H1 (cell line): Measurements from ENCODE around the gene DHX38. TPM values are rescaled to one million over a fixed set of nuclear protein-coding genes. Genes with fewer than 3 reads are reported as not detected.

Source experiments
- polyA plus RNA-seq, 7 experiments: library from polyadenylated mRNA; depleted of rRNA in 3 of 7; stranded (reverse) in 5 of 7; unstranded in 2 of 7; fragments of >200 nt in 5 of 7; fragments of 200-250 nt in 2 of 7; gene quantifications; 1 replicate in 5 of 7; 2 replicates in 1 of 7; 4 replicates in 1 of 7; pipeline versions ENCODE4 v1.2.1 to v1.2.3, GENCODE V29; 2011 to 2013; ENCODE audit warnings: missing spikeins in 2 of 7, mixed read lengths in 2 of 7
- total RNA-seq: library from RNA; stranded (reverse); fragmentation: NEBNext Ultra II Directional; extraction: Animal tissue kit (Norgen Biotek cat#: 25700); gene quantifications from 2 replicates; pipeline ENCODE4 v1.2.1, GENCODE V29; 2021
- TF ChIP-seq, protein P1 (sequence below): IDR thresholded peaks from 2 replicates; pipeline ENCODE4 v1.6.1; 2011; ENCODE audit warnings: low read depth, mild to moderate bottlenecking, low read length; ENCODE audit not compliant: insufficient read depth

Gene DHX38
- total and polyA plus RNA-seq, 2 of the 8 experiments (the other 6 are each of a cell fraction or from before 2014, with no cell fraction given): 27.3 to 53.5 TPM

DNA sequence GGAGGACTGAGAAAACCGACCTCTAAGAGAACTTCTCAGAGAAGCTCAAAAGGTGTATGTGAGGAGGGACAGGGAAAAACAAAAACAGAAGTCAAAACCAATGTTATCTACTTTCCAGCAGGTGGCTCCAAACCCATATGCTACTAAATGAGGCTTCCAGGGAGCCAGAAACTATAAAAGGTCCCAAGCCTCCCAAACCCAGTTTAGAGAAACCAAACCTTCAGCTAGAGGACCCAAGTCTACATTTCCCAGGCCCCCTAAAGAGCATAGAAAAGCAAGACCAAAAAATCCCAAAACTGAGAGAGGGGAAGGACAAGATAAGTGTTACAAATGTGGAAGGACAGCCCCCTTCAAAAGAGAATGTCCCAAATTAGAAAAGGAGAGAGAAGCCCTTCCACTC lies 26.9 kb upstream of the DHX38 start (continued):
- TF ChIP-seq, protein P1, sequence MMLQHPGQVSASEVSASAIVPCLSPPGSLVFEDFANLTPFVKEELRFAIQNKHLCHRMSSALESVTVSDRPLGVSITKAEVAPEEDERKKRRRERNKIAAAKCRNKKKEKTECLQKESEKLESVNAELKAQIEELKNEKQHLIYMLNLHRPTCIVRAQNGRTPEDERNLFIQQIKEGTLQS: no peak
